ENCODE results near the gene PTPRN.
A peak's percentile ranks its signal among the peaks of the same experiment; 100 is the strongest.

Gene PTPRN

GRCh38 chr2:219308142-219309101 is 779 bp downstream of the PTPRN start:
- no peak for DNase-seq (ENCODE audit: low spot score)

GRCh38 chr2:219306047-219306446 is 3.2 kb downstream of the PTPRN start:
- no peak for DNase-seq (ENCODE audit: low spot score)

GRCh38 chr2:219304223-219304622 is 5.0 kb downstream of the PTPRN start:
- DNase-seq (ENCODE audit: low spot score), result no peak

GRCh38 chr2:219302412-219302968 is 6.7 kb downstream of the PTPRN start:
- no peak for DNase-seq (ENCODE audit: low spot score)

- no peak for DNase-seq (ENCODE audit: low spot score)
Measured at GRCh38 chr2:219300022-219300421, 9.2 kb downstream of the PTPRN start.

- DNase-seq (ENCODE audit: low spot score), result no peak
Measured at GRCh38 chr2:219299372-219299760, 9.8 kb downstream of the PTPRN start.

- peak; percentile 80 for DNase-seq (ENCODE audit: low spot score)
Measured at GRCh38 chr2:219298759-219299371, 10.3 kb downstream of the PTPRN start.

- no peak for DNase-seq (ENCODE audit: low spot score)
Measured at GRCh38 chr2:219297766-219298456, 11.3 kb downstream of the PTPRN start.

- no peak for DNase-seq (ENCODE audit: low spot score)
Measured at GRCh38 chr2:219296631-219297391, 12.4 kb downstream of the PTPRN start.

- DNase-seq (ENCODE audit: low spot score), result no peak
Measured at GRCh38 chr2:219296142-219296541, 13.1 kb downstream of the PTPRN start.

GRCh38 chr2:219294356-219295351 is 14.5 kb downstream of the PTPRN start:
- DNase-seq (ENCODE audit: low spot score), result peak; percentile 78

- no peak for DNase-seq (ENCODE audit: low spot score)
Measured at GRCh38 chr2:219293736-219294231, 15.4 kb downstream of the PTPRN start.

- no peak for DNase-seq (ENCODE audit: low spot score)
Measured at GRCh38 chr2:219292616-219293015, 16.6 kb downstream of the PTPRN start.

GRCh38 chr2:219291910-219292490 is 17.2 kb downstream of the PTPRN start:
- no peak for DNase-seq (ENCODE audit: low spot score)

GRCh38 chr2:219291394-219291793 is 17.8 kb downstream of the PTPRN start:
- no peak for DNase-seq (ENCODE audit: low spot score)

GRCh38 chr2:219290381-219291171 is 18.6 kb downstream of the PTPRN start:
- DNase-seq (ENCODE audit: low spot score), result no peak

- DNase-seq (ENCODE audit: low spot score), result peak; percentile 95
Measured at GRCh38 chr2:219289537-219290361, 19.5 kb downstream of the PTPRN start.

GRCh38 chr2:219289195-219289536 is 20.0 kb downstream of the PTPRN start:
- no peak for DNase-seq (ENCODE audit: low spot score)

Measured in pons (tissue), 1 donor.